ENCODE results near the gene NUP210L. TPM values are rescaled to one million over a fixed set of nuclear protein-coding genes. Genes with fewer than 3 reads are reported as not detected.

The NUP210L gene
- total RNA-seq, 1 experiment from 2014 or later: 0.10 TPM

- ATAC-seq (no peak), DNase-seq (ENCODE audit: low read depth, low spot score) (no peak)
- POLR2A ChIA-PET: no interaction called here
- no peaks in the 10 kb centered on the region for H4K20me1 ChIP-seq (ENCODE audit: insufficient read depth)
- RAD21 ChIA-PET (ENCODE audit: low non-redundant PET in 1 of 2, low total read pairs in 2 of 2, uncharacterized antibody in 2 of 2, unreplicated experiment in 2 of 2): no interaction called here
- intact Hi-C loops (cut with micrococcal nuclease): no loop called here
- no peaks in the 10 kb centered on the region for H3K36me3 ChIP-seq (ENCODE audit: control insufficient read depth in 1 of 2, insufficient read depth in 2 of 2, low read length in 2 of 2)
- no peak overlapping the region for H3K4me2 ChIP-seq (ENCODE audit: low read length)
- no peaks in the 10 kb centered on the region for H3K9me3 ChIP-seq (ENCODE audit: control insufficient read depth in 1 of 2, insufficient read depth in 1 of 2, low read depth in 1 of 2, low read length in 2 of 2)
- H3K79me2 ChIP-seq (ENCODE audit: insufficient read depth, low read length): no peaks in the 10 kb centered on the region
- CTCF ChIA-PET: no interaction called here
- TF ChIP-seq TCF7L2 (IDR thresholded peaks at IDR 0.05; ENCODE audit: borderline replicate concordance, extremely low read depth, insufficient read depth, insufficient read length) (no peak), SRF (IDR thresholded peaks at IDR 0.05; ENCODE audit: low read depth) (no peak), JUND (IDR thresholded peaks at IDR 0.05) (no peak), MAX (IDR thresholded peaks at IDR 0.05) (no peak), ZNF274 (IDR thresholded peaks at IDR 0.05; ENCODE audit: low read depth, low read length) (no peak), ZFX (IDR thresholded peaks at IDR 0.05) (no peak), EZH2 (IDR thresholded peaks at IDR 0.05) (no peak), REST (IDR thresholded peaks at IDR 0.05; ENCODE audit: low read depth) (no peak), POLR2A (IDR thresholded peaks at IDR 0.05; ENCODE audit: borderline replicate concordance, extremely low read depth, insufficient read depth, insufficient read length) (no peak), POLR2AphosphoS5 (IDR thresholded peaks at IDR 0.05; ENCODE audit: low read depth, low read length) (no peak), CTCF (IDR thresholded peaks at IDR 0.05 in 2 of 3, conservative IDR thresholded peaks at IDR 0.05 in 1 of 3; ENCODE audit: borderline replicate concordance in 1 of 3, insufficient read depth in 1 of 3, low read depth in 2 of 3, low read length in 2 of 3) (no peak), RAD21 (IDR thresholded peaks at IDR 0.05; ENCODE audit: low read depth) (no peak), FOSL1 (IDR thresholded peaks at IDR 0.05; ENCODE audit: low read depth) (no peak)
- H3K27ac ChIP-seq (ENCODE audit: low read depth, low read length): no peak overlapping the region
- no peak overlapping the region for H3K4me3 ChIP-seq (replicated peaks in 1 of 2; ENCODE audit: low read depth in 1 of 2, low read length in 2 of 2)
- no peak overlapping the region for H3K9ac ChIP-seq (ENCODE audit: low read length)
- H3K9me2 ChIP-seq (ENCODE audit: insufficient read depth): no peaks in the 10 kb centered on the region
- no TSS peak for BruUV-seq (replicated peaks)
- no peaks in the 10 kb centered on the region for H3K27me3 ChIP-seq (ENCODE audit: insufficient read depth, low read length)
- no peak overlapping the region for H2AFZ ChIP-seq (ENCODE audit: low read depth, low read length, poor library complexity, severe bottlenecking)
- H3K4me1 ChIP-seq (ENCODE audit: control insufficient read depth in 1 of 2, insufficient read depth in 2 of 2, low read length in 2 of 2): no peaks in the 10 kb centered on the region
These were observed 57.0 kb downstream of the NUP210L start for GRCh38 chr1:154097873-154098272.
